G401.6 (cell line): ENCODE results near the gene KRTAP6-1.

Experiments used
- FAIRE-seq: peaks from 2 replicates; lab custom pipeline; 2012; peaks lifted over from hg19 to GRCh38; lab: Jason Lieb, UNC

KRTAP6-1 gene

GRCh38 chr21:30613836-30614235, at the start of gene KRTAP6-1:
KRTAP6-1 (minus strand) TSS chr21:30613930; CDS start chr21:30613904, 26 bp downstream.
- FAIRE-seq = no peak

GRCh38 chr21:30652891-30653290, 39.2 kb upstream of the KRTAP6-1 start:
- no peak for FAIRE-seq

- FAIRE-seq = no peak
Observed at GRCh38 chr21:30646904-30647414, 33.2 kb upstream of the KRTAP6-1 start.

- FAIRE-seq = no peak
Observed at GRCh38 chr21:30642564-30642963, 28.8 kb upstream of the KRTAP6-1 start, which contains the start of gene KRTAP20-3. KRTAP20-3 (plus strand) TSS chr21:30642864.

GRCh38 chr21:30638686-30639085, 25.0 kb upstream of the KRTAP6-1 start:
- FAIRE-seq = no peak

- FAIRE-seq = no peak
Observed at GRCh38 chr21:30634906-30635305, 21.2 kb upstream of the KRTAP6-1 start, which contains the start of gene KRTAP20-2. KRTAP20-2 (plus strand) TSS chr21:30635206; CDS start chr21:30635264, 58 bp downstream.

- no peak for FAIRE-seq
Observed at GRCh38 chr21:30629200-30629599, 15.5 kb upstream of the KRTAP6-1 start.

GRCh38 chr21:30628109-30628508, 14.4 kb upstream of the KRTAP6-1 start:
- FAIRE-seq = no peak

GRCh38 chr21:30625449-30626165, 11.9 kb upstream of the KRTAP6-1 start:
- no peak for FAIRE-seq

GRCh38 chr21:30623362-30623761, 9.6 kb upstream of the KRTAP6-1 start:
- no peak for FAIRE-seq

GRCh38 chr21:30620522-30620921, 6.8 kb upstream of the KRTAP6-1 start, which contains the start of gene KRTAP20-4:
KRTAP20-4 (plus strand) TSS chr21:30620627.
- no peak for FAIRE-seq

- FAIRE-seq = no peak
Observed at GRCh38 chr21:30620080-30620479, 6.3 kb upstream of the KRTAP6-1 start.

- no peak for FAIRE-seq
Observed at GRCh38 chr21:30616125-30616524, 2.4 kb upstream of the KRTAP6-1 start, which contains the start of gene KRTAP20-1. KRTAP20-1 (plus strand) TSS chr21:30616425; CDS start chr21:30616455, 30 bp downstream.

GRCh38 chr21:30615199-30615598, 1.5 kb upstream of the KRTAP6-1 start:
- no peak for FAIRE-seq

GRCh38 chr21:30612132-30612531, 1.6 kb downstream of the KRTAP6-1 start:
- no peak for FAIRE-seq

GRCh38 chr21:30605968-30606367, 7.8 kb downstream of the KRTAP6-1 start:
- FAIRE-seq = no peak

- FAIRE-seq = no peak
Observed at GRCh38 chr21:30600787-30601186, 12.9 kb downstream of the KRTAP6-1 start, which contains the start of gene KRTAP22-1. KRTAP22-1 (plus strand) TSS chr21:30601087.

- FAIRE-seq = no peak
Observed at GRCh38 chr21:30598802-30599201, 14.9 kb downstream of the KRTAP6-1 start, which contains the start of gene KRTAP6-2. KRTAP6-2 (minus strand) TSS chr21:30598902; CDS start chr21:30598874, 28 bp downstream.

- no peak for FAIRE-seq
Observed at GRCh38 chr21:30592140-30592539, 21.6 kb downstream of the KRTAP6-1 start, which contains the start of gene KRTAP6-3. KRTAP6-3 (plus strand) TSS chr21:30592440; CDS start chr21:30592446, 6 bp downstream.

- no peak for FAIRE-seq
Observed at GRCh38 chr21:30590297-30590696, 23.4 kb downstream of the KRTAP6-1 start, which contains the start of gene KRTAP22-2. KRTAP22-2 (minus strand) TSS chr21:30590397.

- FAIRE-seq = no peak
Observed at GRCh38 chr21:30582870-30583269, 30.9 kb downstream of the KRTAP6-1 start.

GRCh38 chr21:30580132-30580531, 33.6 kb downstream of the KRTAP6-1 start:
- FAIRE-seq = no peak

GRCh38 chr21:30579346-30579745, 34.4 kb downstream of the KRTAP6-1 start:
- no peak for FAIRE-seq
